Keratinocyte (primary cell): ENCODE measurements around the gene MLXIP. TPM values are rescaled to one million over a fixed set of nuclear protein-coding genes. Genes with fewer than 3 reads are reported as not detected.

Experiments
- DNase-seq: peaks from one replicate; pipeline ENCODE4 v3.0.0-alpha.2; 2011; ENCODE audit warnings: low read depth, missing footprints, low spot score
- FAIRE-seq: peaks from 2 replicates; lab custom pipeline; 2011; peaks lifted over from hg19 to GRCh38; lab: Jason Lieb, UNC
- H2AFZ ChIP-seq: 2 replicates; pipeline ENCODE4 v1.6.0; 2012; ENCODE audit warnings: low read length, control low read depth, inconsistent platforms; ENCODE audit not compliant: control insufficient read depth
- H3K27ac ChIP-seq: 2 replicates; pipeline ENCODE4 v1.5.1; 2011; ENCODE audit warnings: low read length; ENCODE audit not compliant: control insufficient read depth, insufficient read depth
- H3K27me3 ChIP-seq: 3 replicates; pipeline ENCODE4 v1.6.0; 2011; ENCODE audit warnings: low read length; ENCODE audit not compliant: control insufficient read depth, insufficient read depth; ENCODE audit errors: extremely low read depth
- H3K36me3 ChIP-seq, 2 experiments: 2 replicates in 1 of 2; 3 replicates in 1 of 2; pipeline ENCODE4 v1.5.1; 2011; ENCODE audit warnings: low read length in 2 of 2, mild to moderate bottlenecking in 1 of 2; ENCODE audit not compliant: control insufficient read depth in 2 of 2, insufficient read depth in 2 of 2; ENCODE audit errors: extremely low read depth in 1 of 2
- H3K4me1 ChIP-seq: 3 replicates; pipeline ENCODE4 v1.5.1; 2011; ENCODE audit warnings: low read length; ENCODE audit not compliant: control insufficient read depth, insufficient read depth; ENCODE audit errors: extremely low read depth
- H3K4me2 ChIP-seq: 3 replicates; pipeline ENCODE4 v1.6.0; 2011; ENCODE audit warnings: low read depth, low read length; ENCODE audit not compliant: control insufficient read depth, insufficient read depth; ENCODE audit errors: extremely low read depth
- H3K4me3 ChIP-seq, 3 experiments: fragments of 200-600 bp in 1 of 3; sonication (generic) in 1 of 3; 2 replicates in 2 of 3; 3 replicates in 1 of 3; pipeline ENCODE4 v1.5.1; 2011 to 2016; ENCODE audit warnings: low read length in 3 of 3, mild to moderate bottlenecking in 3 of 3, control low read depth in 2 of 3, inconsistent platforms in 1 of 3, low read depth in 1 of 3, mixed read lengths in 1 of 3, mixed run types in 1 of 3, moderate library complexity in 1 of 3; ENCODE audit not compliant: control insufficient read depth in 2 of 3, insufficient read depth in 2 of 3; ENCODE audit errors: extremely low read depth in 1 of 3
- H3K79me2 ChIP-seq: 2 replicates; pipeline ENCODE4 v1.6.0; 2012; ENCODE audit warnings: low read length; ENCODE audit not compliant: control insufficient read depth, insufficient read depth
- H3K9ac ChIP-seq: 3 replicates; pipeline ENCODE4 v1.6.0; 2011; ENCODE audit warnings: low read length; ENCODE audit not compliant: control insufficient read depth, insufficient read depth; ENCODE audit errors: extremely low read depth
- H3K9me1 ChIP-seq: 3 replicates; pipeline ENCODE4 v1.6.0; 2011; ENCODE audit warnings: low read length; ENCODE audit not compliant: control insufficient read depth, insufficient read depth; ENCODE audit errors: extremely low read depth
- H3K9me3 ChIP-seq: 2 replicates; pipeline ENCODE4 v1.5.1; 2012; ENCODE audit warnings: low read depth, low read length; ENCODE audit not compliant: control insufficient read depth
- H4K20me1 ChIP-seq: 3 replicates; pipeline ENCODE4 v1.6.0; 2011; ENCODE audit warnings: low read length; ENCODE audit not compliant: control insufficient read depth, insufficient read depth; ENCODE audit errors: extremely low read depth
- EZH2 ChIP-seq: IDR thresholded peaks from one replicate; pipeline ENCODE4 v1.6.1; 2012; ENCODE audit warnings: inconsistent platforms, mild to moderate bottlenecking, low read length, moderate library complexity
- dilution Hi-C: fragments of 300-500 bp; cut with MboI; formaldehyde crosslinking; loops from one replicate; pipeline ENCODE4 v1.7.0; 2020; ENCODE audit warnings: low sequenced_read_pairs; ENCODE audit not compliant: extremely low pct_ligation_motif_present
- polyA minus RNA-seq, 3 experiments: library from RNA; depleted of rRNA, polyadenylated mRNA; stranded (reverse); fragments of >200 nt; gene quantifications; 1 replicate in 1 of 3; 2 replicates in 1 of 3; 3 replicates in 1 of 3; pipeline ENCODE4 v1.2.3, GENCODE V29; 2011
- polyA plus RNA-seq, 5 experiments: library from polyadenylated mRNA; depleted of rRNA in 3 of 5; stranded (reverse) in 3 of 5; stranded (forward) in 1 of 5; unstranded in 1 of 5; fragments of >200 nt; gene quantifications; 1 replicate in 1 of 5; 2 replicates in 3 of 5; 3 replicates in 1 of 5; pipeline versions ENCODE4 v1.2.1 to v1.2.3, GENCODE V29; 2011 to 2012; ENCODE audit warnings: missing spikeins in 2 of 5, low read depth in 1 of 5, low replicate concordance in 1 of 5
- TF ChIP-seq, protein P1 (sequence below), 3 experiments: IDR thresholded peaks in 1 of 3; conservative IDR thresholded peaks in 1 of 3; optimal IDR thresholded peaks in 1 of 3; 2 replicates in 2 of 3; 3 replicates in 1 of 3; pipeline versions ENCODE3 to v1.5.1; 2011; ENCODE audit warnings: low read length in 3 of 3, mild to moderate bottlenecking in 3 of 3, moderate library complexity in 2 of 3, control low read depth in 1 of 3, inconsistent platforms in 1 of 3; ENCODE audit not compliant: insufficient read depth in 2 of 3; ENCODE audit errors: extremely low read depth in 1 of 3

The MLXIP gene, protein sequence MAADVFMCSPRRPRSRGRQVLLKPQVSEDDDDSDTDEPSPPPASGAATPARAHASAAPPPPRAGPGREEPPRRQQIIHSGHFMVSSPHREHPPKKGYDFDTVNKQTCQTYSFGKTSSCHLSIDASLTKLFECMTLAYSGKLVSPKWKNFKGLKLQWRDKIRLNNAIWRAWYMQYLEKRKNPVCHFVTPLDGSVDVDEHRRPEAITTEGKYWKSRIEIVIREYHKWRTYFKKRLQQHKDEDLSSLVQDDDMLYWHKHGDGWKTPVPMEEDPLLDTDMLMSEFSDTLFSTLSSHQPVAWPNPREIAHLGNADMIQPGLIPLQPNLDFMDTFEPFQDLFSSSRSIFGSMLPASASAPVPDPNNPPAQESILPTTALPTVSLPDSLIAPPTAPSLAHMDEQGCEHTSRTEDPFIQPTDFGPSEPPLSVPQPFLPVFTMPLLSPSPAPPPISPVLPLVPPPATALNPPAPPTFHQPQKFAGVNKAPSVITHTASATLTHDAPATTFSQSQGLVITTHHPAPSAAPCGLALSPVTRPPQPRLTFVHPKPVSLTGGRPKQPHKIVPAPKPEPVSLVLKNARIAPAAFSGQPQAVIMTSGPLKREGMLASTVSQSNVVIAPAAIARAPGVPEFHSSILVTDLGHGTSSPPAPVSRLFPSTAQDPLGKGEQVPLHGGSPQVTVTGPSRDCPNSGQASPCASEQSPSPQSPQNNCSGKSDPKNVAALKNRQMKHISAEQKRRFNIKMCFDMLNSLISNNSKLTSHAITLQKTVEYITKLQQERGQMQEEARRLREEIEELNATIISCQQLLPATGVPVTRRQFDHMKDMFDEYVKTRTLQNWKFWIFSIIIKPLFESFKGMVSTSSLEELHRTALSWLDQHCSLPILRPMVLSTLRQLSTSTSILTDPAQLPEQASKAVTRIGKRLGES
- 4.7 to 17.8 TPM (median 5.5 TPM) in 3 replicates for polyA plus RNA-seq
- polyA plus RNA-seq (2011; ENCODE audit: low read depth), result 7.1 TPM
- 7.3 and 10.1 TPM in 2 replicates for polyA plus RNA-seq (2011; cell fraction: cytosol; rRNA removed)
- polyA plus RNA-seq (2011; cell fraction: nucleus; rRNA removed), result 37.9 and 81.1 TPM in 2 replicates
- polyA plus RNA-seq (2012; ENCODE audit: low replicate concordance), result 19.4 and 29.7 TPM in 2 replicates
- 15.1 to 65.2 TPM (median 19.5 TPM) in 3 replicates for polyA minus RNA-seq
- polyA minus RNA-seq (2011; cell fraction: cytosol; rRNA and poly(A)+ RNA removed), result 12.3 TPM
- polyA minus RNA-seq (2011; cell fraction: nucleus; rRNA and poly(A)+ RNA removed), result 23.0 and 32.1 TPM in 2 replicates

- no peaks in the 10 kb centered on the region for H3K27me3 ChIP-seq
- peaks cover 4% of the 10 kb centered on the region for H3K9me1 ChIP-seq
- no peaks in the 10 kb centered on the region for H3K9me3 ChIP-seq
- peak within 1 kb of the TSS; percentile 79 for H3K27ac ChIP-seq
- H3K36me3 ChIP-seq, result peaks cover 0 to 2% of the 10 kb centered on the region in 2 experiments
- TF ChIP-seq, protein P1, sequence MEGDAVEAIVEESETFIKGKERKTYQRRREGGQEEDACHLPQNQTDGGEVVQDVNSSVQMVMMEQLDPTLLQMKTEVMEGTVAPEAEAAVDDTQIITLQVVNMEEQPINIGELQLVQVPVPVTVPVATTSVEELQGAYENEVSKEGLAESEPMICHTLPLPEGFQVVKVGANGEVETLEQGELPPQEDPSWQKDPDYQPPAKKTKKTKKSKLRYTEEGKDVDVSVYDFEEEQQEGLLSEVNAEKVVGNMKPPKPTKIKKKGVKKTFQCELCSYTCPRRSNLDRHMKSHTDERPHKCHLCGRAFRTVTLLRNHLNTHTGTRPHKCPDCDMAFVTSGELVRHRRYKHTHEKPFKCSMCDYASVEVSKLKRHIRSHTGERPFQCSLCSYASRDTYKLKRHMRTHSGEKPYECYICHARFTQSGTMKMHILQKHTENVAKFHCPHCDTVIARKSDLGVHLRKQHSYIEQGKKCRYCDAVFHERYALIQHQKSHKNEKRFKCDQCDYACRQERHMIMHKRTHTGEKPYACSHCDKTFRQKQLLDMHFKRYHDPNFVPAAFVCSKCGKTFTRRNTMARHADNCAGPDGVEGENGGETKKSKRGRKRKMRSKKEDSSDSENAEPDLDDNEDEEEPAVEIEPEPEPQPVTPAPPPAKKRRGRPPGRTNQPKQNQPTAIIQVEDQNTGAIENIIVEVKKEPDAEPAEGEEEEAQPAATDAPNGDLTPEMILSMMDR (optimal IDR thresholded peaks at IDR 0.05 in 1 of 3, IDR thresholded peaks at IDR 0.05 in 1 of 3, conservative IDR thresholded peaks at IDR 0.05 in 1 of 3; ENCODE audit: extremely low read depth in 1 of 3, insufficient read depth in 2 of 3, low read length in 3 of 3), result no peak
- no peak for TF ChIP-seq EZH2
- H4K20me1 ChIP-seq, result peaks cover 15% of the 10 kb centered on the region
- peak within 1 kb of the TSS; percentile 100 for H3K4me2 ChIP-seq
- dilution Hi-C loops, result no loop called here
- H3K4me1 ChIP-seq, result peaks cover 26% of the 10 kb centered on the region
- peak within 1 kb of the TSS; percentile 62 to 99 (median 99) for H3K4me3 ChIP-seq
- no peak for DNase-seq
- peaks cover 42% of the 10 kb centered on the region for H3K79me2 ChIP-seq
- H2AFZ ChIP-seq, result peak within 1 kb of the TSS; percentile 71
- peak within 1 kb of the TSS; percentile 91 for H3K9ac ChIP-seq
- no peak for FAIRE-seq
Observed at GRCh38 chr12:122078141-122079032, at the start of gene MLXIP. TSS of gene MLXIP (plus strand) at chr12:122078756. CDS start at chr12:122078854, 98 bp downstream.
